ENCODE data around the gene PLXNA2.

- TF ChIP-seq, protein P1, sequence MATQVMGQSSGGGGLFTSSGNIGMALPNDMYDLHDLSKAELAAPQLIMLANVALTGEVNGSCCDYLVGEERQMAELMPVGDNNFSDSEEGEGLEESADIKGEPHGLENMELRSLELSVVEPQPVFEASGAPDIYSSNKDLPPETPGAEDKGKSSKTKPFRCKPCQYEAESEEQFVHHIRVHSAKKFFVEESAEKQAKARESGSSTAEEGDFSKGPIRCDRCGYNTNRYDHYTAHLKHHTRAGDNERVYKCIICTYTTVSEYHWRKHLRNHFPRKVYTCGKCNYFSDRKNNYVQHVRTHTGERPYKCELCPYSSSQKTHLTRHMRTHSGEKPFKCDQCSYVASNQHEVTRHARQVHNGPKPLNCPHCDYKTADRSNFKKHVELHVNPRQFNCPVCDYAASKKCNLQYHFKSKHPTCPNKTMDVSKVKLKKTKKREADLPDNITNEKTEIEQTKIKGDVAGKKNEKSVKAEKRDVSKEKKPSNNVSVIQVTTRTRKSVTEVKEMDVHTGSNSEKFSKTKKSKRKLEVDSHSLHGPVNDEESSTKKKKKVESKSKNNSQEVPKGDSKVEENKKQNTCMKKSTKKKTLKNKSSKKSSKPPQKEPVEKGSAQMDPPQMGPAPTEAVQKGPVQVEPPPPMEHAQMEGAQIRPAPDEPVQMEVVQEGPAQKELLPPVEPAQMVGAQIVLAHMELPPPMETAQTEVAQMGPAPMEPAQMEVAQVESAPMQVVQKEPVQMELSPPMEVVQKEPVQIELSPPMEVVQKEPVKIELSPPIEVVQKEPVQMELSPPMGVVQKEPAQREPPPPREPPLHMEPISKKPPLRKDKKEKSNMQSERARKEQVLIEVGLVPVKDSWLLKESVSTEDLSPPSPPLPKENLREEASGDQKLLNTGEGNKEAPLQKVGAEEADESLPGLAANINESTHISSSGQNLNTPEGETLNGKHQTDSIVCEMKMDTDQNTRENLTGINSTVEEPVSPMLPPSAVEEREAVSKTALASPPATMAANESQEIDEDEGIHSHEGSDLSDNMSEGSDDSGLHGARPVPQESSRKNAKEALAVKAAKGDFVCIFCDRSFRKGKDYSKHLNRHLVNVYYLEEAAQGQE (IDR thresholded peaks at IDR 0.05; ENCODE audit: low read depth), result no peak
- TF ChIP-seq POLR2A (IDR thresholded peaks at IDR 0.05; ENCODE audit: borderline replicate concordance, extremely low read depth, insufficient read depth, insufficient read length) (no peak), EGR1 (IDR thresholded peaks at IDR 0.05; ENCODE audit: low read depth) (no peak), MAX (IDR thresholded peaks at IDR 0.05) (no peak), SP1 (IDR thresholded peaks at IDR 0.05; ENCODE audit: low read depth) (no peak)
- TF ChIP-seq, protein P2, sequence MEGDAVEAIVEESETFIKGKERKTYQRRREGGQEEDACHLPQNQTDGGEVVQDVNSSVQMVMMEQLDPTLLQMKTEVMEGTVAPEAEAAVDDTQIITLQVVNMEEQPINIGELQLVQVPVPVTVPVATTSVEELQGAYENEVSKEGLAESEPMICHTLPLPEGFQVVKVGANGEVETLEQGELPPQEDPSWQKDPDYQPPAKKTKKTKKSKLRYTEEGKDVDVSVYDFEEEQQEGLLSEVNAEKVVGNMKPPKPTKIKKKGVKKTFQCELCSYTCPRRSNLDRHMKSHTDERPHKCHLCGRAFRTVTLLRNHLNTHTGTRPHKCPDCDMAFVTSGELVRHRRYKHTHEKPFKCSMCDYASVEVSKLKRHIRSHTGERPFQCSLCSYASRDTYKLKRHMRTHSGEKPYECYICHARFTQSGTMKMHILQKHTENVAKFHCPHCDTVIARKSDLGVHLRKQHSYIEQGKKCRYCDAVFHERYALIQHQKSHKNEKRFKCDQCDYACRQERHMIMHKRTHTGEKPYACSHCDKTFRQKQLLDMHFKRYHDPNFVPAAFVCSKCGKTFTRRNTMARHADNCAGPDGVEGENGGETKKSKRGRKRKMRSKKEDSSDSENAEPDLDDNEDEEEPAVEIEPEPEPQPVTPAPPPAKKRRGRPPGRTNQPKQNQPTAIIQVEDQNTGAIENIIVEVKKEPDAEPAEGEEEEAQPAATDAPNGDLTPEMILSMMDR (IDR thresholded peaks at IDR 0.05 in 2 of 3, conservative IDR thresholded peaks at IDR 0.05 in 1 of 3; ENCODE audit: borderline replicate concordance in 1 of 3, insufficient read depth in 1 of 3, low read depth in 2 of 3, low read length in 2 of 3), result no peak
Measured at GRCh38 chr1:208252836-208253576, 8.8 kb upstream of the PLXNA2 start.

Measured in HCT116 (cell line).